Measurements from ENCODE around the gene EXOC6B. TPM values are rescaled to one million over a fixed set of nuclear protein-coding genes. Genes with fewer than 3 reads are reported as not detected.
"Not testable (repeated sequence)": the region's sequence is repeated elsewhere in the genome, so short reads cannot be mapped to it uniquely, and the experiment has no call there.

Gene EXOC6B
- total RNA-seq, 1 donor, result 40.2 TPM

DNA sequence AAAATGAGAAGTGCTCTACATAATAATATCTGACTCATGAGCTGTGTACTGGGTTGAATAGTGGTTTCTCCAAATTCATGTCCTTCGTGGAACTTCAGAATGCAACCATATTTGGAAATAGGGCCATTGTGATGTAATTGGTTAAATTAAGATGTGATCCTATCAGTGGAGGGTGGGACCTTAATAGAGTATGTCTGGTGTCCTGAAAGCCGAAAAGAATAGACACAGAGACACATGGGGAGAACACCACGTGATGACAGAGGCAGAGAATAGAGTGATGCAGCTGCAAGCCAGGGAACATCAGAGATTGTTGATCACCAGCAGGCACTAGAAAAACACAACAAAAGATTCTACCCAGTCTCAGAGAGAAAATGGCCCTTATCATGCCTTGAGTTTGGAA is 310.1 kb downstream of the EXOC6B start:
- no peak overlapping the region for H3K4me3 ChIP-seq (ENCODE audit: low read depth, low read length)
- DNase-seq (ENCODE audit: low read depth), result no peak
- TF ChIP-seq, protein P1, sequence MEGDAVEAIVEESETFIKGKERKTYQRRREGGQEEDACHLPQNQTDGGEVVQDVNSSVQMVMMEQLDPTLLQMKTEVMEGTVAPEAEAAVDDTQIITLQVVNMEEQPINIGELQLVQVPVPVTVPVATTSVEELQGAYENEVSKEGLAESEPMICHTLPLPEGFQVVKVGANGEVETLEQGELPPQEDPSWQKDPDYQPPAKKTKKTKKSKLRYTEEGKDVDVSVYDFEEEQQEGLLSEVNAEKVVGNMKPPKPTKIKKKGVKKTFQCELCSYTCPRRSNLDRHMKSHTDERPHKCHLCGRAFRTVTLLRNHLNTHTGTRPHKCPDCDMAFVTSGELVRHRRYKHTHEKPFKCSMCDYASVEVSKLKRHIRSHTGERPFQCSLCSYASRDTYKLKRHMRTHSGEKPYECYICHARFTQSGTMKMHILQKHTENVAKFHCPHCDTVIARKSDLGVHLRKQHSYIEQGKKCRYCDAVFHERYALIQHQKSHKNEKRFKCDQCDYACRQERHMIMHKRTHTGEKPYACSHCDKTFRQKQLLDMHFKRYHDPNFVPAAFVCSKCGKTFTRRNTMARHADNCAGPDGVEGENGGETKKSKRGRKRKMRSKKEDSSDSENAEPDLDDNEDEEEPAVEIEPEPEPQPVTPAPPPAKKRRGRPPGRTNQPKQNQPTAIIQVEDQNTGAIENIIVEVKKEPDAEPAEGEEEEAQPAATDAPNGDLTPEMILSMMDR (IDR thresholded peaks at IDR 0.05; ENCODE audit: insufficient read depth, low read depth, low read length), result no peak

DNA sequence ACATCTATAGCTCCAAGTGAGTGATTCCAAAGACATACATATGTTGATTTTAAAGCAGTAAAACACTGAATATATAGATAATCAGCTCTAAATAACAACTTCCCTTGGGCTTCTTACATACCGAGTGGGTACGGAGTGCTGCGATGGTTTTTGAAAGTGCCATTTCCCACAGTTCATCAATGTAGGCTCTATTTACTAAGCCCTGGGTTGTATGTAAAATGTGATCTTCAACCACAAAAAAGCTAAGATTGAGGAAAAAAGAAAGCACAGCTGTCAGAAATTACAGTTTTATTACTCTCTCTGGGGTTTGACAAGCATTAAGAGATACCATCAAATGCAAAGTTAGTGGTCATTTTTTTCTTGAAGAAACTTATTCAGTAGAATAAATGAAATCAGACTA is 312.8 kb downstream of the EXOC6B start:
- no peak overlapping the region for H3K4me3 ChIP-seq (ENCODE audit: low read depth, low read length)
- no peak for DNase-seq (ENCODE audit: low read depth)
- TF ChIP-seq, protein P1 (IDR thresholded peaks at IDR 0.05; ENCODE audit: insufficient read depth, low read depth, low read length), result no peak

DNA sequence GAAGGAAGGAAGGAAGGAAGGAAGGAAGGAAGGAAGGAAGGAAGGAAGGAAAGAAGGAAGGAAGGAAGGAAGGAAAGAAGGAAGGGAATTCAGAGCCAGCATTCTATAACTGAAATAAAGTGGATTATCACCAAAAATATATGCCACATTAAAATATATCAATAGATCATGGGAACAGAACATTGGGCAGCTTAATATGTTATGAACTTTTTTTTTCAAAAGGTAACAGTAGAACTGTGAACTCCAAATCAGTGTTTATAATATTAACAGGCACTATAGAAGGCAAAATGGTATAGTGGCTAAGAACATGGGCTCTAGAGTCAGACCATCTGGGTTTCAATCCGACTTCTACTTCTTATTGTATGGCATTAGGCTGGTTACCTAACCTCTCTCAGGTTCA is 313.5 kb downstream of the EXOC6B start:
- TF ChIP-seq, protein P1 (IDR thresholded peaks at IDR 0.05; ENCODE audit: insufficient read depth, low read depth, low read length), result no peak
- no peak for DNase-seq (ENCODE audit: low read depth)
- H3K4me3 ChIP-seq (ENCODE audit: low read depth, low read length), result no peak overlapping the region

DNA sequence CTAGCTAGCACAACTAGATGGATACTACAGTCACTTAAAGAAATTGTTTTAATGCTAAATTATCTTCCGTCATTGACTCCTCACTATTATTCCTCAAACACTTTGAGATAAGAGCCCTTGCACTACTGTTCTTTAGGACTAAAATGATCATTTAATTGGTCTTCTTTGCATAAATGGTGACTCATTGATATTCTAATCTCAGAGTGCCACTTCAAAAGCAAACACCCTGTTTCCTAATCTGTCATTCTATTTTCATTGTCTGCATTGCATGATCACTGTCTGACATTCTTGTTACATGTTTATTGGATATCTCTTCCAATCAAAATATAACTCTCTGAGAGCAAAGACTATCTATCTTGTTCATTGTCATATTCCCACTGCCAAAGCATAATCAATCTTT is 313.9 kb downstream of the EXOC6B start:
- H3K4me3 ChIP-seq (ENCODE audit: low read depth, low read length), result no peak overlapping the region
- no peak for DNase-seq (ENCODE audit: low read depth)
- TF ChIP-seq, protein P1 (IDR thresholded peaks at IDR 0.05; ENCODE audit: insufficient read depth, low read depth, low read length), result no peak

DNA sequence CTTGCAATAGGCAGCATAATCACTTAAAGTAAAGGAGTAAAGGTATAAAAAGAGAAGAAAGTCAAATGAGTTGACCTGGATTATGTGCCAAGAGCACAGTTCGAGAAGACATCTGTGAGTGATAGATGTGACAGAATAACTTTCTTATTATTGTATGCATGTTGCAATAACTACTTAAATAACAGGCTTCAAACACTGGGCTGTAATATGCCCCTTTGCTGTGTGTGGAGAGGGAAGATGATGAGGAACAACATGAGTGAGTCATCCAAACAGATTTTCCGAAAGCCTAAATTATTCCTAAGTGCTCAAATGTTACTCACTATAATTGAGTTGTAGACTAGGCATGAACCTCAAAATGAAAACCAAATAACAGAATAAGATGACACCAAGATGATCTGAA is 328.1 kb downstream of the EXOC6B start:
- peak; percentile 13 for DNase-seq (ENCODE audit: low read depth)
- no peak overlapping the region for H3K4me3 ChIP-seq (ENCODE audit: low read depth, low read length)
- TF ChIP-seq, protein P1 (IDR thresholded peaks at IDR 0.05; ENCODE audit: insufficient read depth, low read depth, low read length), result no peak

DNA sequence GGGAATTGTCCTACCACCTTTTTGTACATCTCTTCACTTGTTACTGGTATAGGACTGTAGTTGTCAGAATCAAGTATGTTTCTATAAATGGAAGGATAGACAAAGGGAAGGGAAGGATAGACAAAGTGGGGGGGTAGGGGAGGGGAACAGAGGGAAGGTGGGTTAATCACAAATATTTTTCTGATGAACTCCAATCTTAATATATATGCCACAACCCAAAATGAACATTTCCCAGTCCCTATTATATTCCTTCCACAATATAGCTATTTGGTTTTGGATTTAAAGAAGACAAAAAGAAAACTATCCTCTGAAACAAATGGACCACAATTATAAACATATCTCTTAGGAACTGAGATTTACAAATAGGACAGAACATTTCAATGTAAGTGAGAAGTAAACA is 329.4 kb downstream of the EXOC6B start:
- H3K4me3 ChIP-seq (ENCODE audit: low read depth, low read length), result no peak overlapping the region
- DNase-seq (ENCODE audit: low read depth), result no peak
- TF ChIP-seq, protein P1 (IDR thresholded peaks at IDR 0.05; ENCODE audit: insufficient read depth, low read depth, low read length), result no peak

DNA sequence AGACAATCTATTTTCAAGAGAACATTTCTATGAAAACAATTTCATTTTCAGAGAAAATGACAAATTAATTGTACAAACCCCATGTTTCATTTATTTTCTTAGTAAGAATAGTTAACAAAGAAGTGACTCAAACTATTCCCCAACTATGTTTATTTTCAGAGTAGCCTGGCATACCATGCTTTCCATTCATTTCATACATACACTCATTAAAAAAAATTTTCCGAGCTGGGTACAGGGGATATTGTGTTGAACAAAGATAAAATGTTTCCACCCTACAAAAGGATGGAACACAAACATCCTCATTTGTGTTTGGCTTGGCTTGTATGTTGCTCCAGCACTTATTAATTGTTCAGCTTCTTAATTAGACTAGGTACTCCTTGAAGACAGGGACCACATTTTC is 331.4 kb downstream of the EXOC6B start:
- no peak for DNase-seq (ENCODE audit: low read depth)
- H3K4me3 ChIP-seq (ENCODE audit: low read depth, low read length), result no peak overlapping the region
- TF ChIP-seq, protein P1 (IDR thresholded peaks at IDR 0.05; ENCODE audit: insufficient read depth, low read depth, low read length), result no peak

DNA sequence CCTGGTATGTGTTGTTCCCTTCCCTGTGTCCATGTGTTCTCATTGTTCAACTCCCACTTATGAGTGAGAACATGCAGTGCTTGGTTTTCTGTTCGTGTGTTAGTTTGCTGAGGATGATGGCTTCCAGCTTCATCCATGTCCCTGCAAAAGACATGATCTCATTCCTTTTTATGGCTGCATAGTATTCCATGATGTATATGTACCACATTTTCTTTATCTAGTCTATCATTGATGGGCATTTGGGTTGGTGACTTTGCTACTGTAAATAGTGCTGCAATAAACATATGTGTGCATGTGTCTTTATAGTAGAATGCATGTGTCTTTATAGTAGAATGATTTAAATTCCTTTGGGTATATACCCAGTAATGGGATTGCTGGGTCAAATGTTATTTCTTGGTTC is 341.2 kb downstream of the EXOC6B start:
- not testable (repeated sequence) for DNase-seq (ENCODE audit: low read depth); H3K4me3 ChIP-seq (ENCODE audit: low read depth, low read length)
